HepG2 (cell line): ENCODE results near the gene KLKB1. TPM values are rescaled to one million over a fixed set of nuclear protein-coding genes. Genes with fewer than 3 reads are reported as not detected.

Experiments
- ATAC-seq: fragments of 200-7000 bp; cut with Tn5 transposase; 3 replicates; pipeline ENCODE4 v1.9.1; 2020; ENCODE audit warnings: mild to moderate bottlenecking, moderate library complexity
- BruUV-seq: library from RNA; stranded (reverse); fragments of 400-500 nt; replicated peaks from 2 replicates; lab custom pipeline; 2021; lab: Mats Ljungman, UMichigan
- CTCF ChIA-PET: fragments of 300-600 bp; formaldehyde crosslinking; extraction: SDS; loops from one replicate; lab custom pipeline; 2021; ENCODE audit warnings: low total read pairs, inconsistent platforms, low intra/inter-chr PET ratio; lab: Yijun Ruan, JAX
- POLR2A ChIA-PET: fragments of 350-600 bp; sonication (Branson Sonifier 250); formaldehyde crosslinking; loops from one replicate; lab custom pipeline; 2020; ENCODE audit warnings: antibody characterized with exemption, inconsistent platforms; lab: Yijun Ruan, JAX
- DNase-seq: peaks from one replicate; pipeline ENCODE4 v3.0.0-alpha.2; 2015; ENCODE audit warnings: low spot score
- FAIRE-seq: peaks from 3 replicates; lab custom pipeline; 2011; peaks lifted over from hg19 to GRCh38; lab: Jason Lieb, UNC
- H2AFZ ChIP-seq: one replicate; pipeline ENCODE4 v1.6.1; 2011; ENCODE audit warnings: low read length, inconsistent platforms
- H3K27ac ChIP-seq: fragments of 300-600 bp; 3 replicates; pipeline ENCODE4 v1.8.0; 2011; ENCODE audit warnings: mixed run types, mild to moderate bottlenecking, mixed read lengths, low read length, inconsistent platforms; ENCODE audit not compliant: insufficient read depth; ENCODE audit errors: extremely low read length
- H3K27me3 ChIP-seq, 2 experiments: fragments of 200-600 bp in 1 of 2; 2 replicates in 1 of 2; 3 replicates in 1 of 2; pipeline versions ENCODE4 v1.6.0 to v1.8.0; 2011; ENCODE audit warnings: low read length in 2 of 2, mild to moderate bottlenecking in 2 of 2, moderate library complexity in 2 of 2, inconsistent platforms in 1 of 2; ENCODE audit not compliant: insufficient read depth in 2 of 2, control insufficient read depth in 1 of 2
- H3K36me3 ChIP-seq, 2 experiments: fragments of 200-600 bp in 1 of 2; replicated peaks in 1 of 2; 2 replicates in 1 of 2; 3 replicates in 1 of 2; pipeline versions ENCODE4 v1.5.1 to v1.8.0; 2011; ENCODE audit warnings: low read length in 2 of 2, inconsistent platforms in 1 of 2; ENCODE audit not compliant: insufficient read depth in 2 of 2, control insufficient read depth in 1 of 2
- H3K4me1 ChIP-seq: 2 replicates; pipeline ENCODE4 v1.5.1; 2012; ENCODE audit warnings: low read length, inconsistent platforms; ENCODE audit not compliant: insufficient read depth
- H3K4me2 ChIP-seq: 2 replicates; pipeline ENCODE4 v1.6.0; 2011; ENCODE audit warnings: low read depth, low read length, inconsistent platforms
- H3K4me3 ChIP-seq, 3 experiments: fragments of 200-600 bp in 1 of 3; sonication (generic), shearing (Covaris generic) in 1 of 3; replicated peaks in 1 of 3; 2 replicates each; pipeline ENCODE4 v1.5.1; 2011 to 2016; ENCODE audit warnings: low read length in 3 of 3, inconsistent platforms in 2 of 3, low read depth in 2 of 3, mild to moderate bottlenecking in 2 of 3, control low read depth in 1 of 3, mixed read lengths in 1 of 3; ENCODE audit not compliant: insufficient read depth in 1 of 3
- H3K79me2 ChIP-seq: one replicate; pipeline ENCODE4 v1.6.1; 2011; ENCODE audit warnings: low read length, inconsistent platforms; ENCODE audit not compliant: insufficient read depth
- H3K9ac ChIP-seq: 2 replicates; pipeline ENCODE4 v1.6.0; 2011; ENCODE audit warnings: mild to moderate bottlenecking, low read depth, low read length, inconsistent platforms; ENCODE audit not compliant: insufficient read depth
- H3K9me3 ChIP-seq: 2 replicates; pipeline ENCODE4 v1.5.1; 2012; ENCODE audit warnings: mild to moderate bottlenecking, low read length
- H4K20me1 ChIP-seq: 2 replicates; pipeline ENCODE4 v1.6.0; 2011; ENCODE audit warnings: inconsistent platforms, mild to moderate bottlenecking, low read length, moderate library complexity; ENCODE audit not compliant: insufficient read depth
- KAT2B ChIP-seq: fragments of 150-350 bp; IDR thresholded peaks from 2 replicates; pipeline ENCODE4 v1.6.1; 2014; ENCODE audit warnings: low read depth, low read length, borderline replicate concordance
- KLF11 ChIP-seq: IDR thresholded peaks from 2 replicates; pipeline ENCODE4 v1.6.1; 2016; ENCODE audit warnings: missing compliant biosample characterization
- NFATC3 ChIP-seq: sonication (generic); formaldehyde crosslinking; IDR thresholded peaks from 2 replicates; pipeline ENCODE4 v1.5.1; 2020; ENCODE audit warnings: mild to moderate bottlenecking, missing genetic modification reagents
- SP4 ChIP-seq: sonication (generic); formaldehyde crosslinking; IDR thresholded peaks from 2 replicates; pipeline ENCODE4 v1.8.1; 2023; ENCODE audit warnings: mild to moderate bottlenecking, missing genetic modification reagents
- STAT5B ChIP-seq: sonication (generic); formaldehyde crosslinking; IDR thresholded peaks from 2 replicates; pipeline ENCODE4 v1.4.0; 2020; ENCODE audit warnings: missing genetic modification reagents
- ZNF350 ChIP-seq: sonication (generic); formaldehyde crosslinking; IDR thresholded peaks from 2 replicates; pipeline ENCODE4 v1.4.0; 2020; ENCODE audit warnings: mild to moderate bottlenecking, low read depth, missing genetic modification reagents, borderline replicate concordance
- ZNF605 ChIP-seq: sonication (generic); formaldehyde crosslinking; IDR thresholded peaks from 2 replicates; pipeline ENCODE4 v1.8.0; 2022; ENCODE audit warnings: mild to moderate bottlenecking, missing genetic modification reagents
- WGBS: methylation state at CpG from one replicate; pipeline ENCODE4 v1.1.6; 2017; ENCODE audit warnings: low lambda C conversion rate; 5-methylcytosine and 5-hydroxymethylcytosine counted together
- in situ Hi-C: cut with HindIII; loops from 2 replicates; pipeline ENCODE4 v1.10.0; 2017; ENCODE audit warnings: low pct_unique_long_range_greater_than_20kb; ENCODE audit not compliant: extremely low pct_ligation_motif_present
- intact Hi-C: fragments of 100-400 bp; cut with micrococcal nuclease; formaldehyde crosslinking; loops from one replicate; pipeline ENCODE4 v1.10.0; 2022; ENCODE audit not compliant: unreplicated experiment
- polyA plus RNA-seq, 8 experiments: library from polyadenylated mRNA; depleted of rRNA in 3 of 8; stranded (reverse) in 7 of 8; unstranded in 1 of 8; fragments of >200 nt; fragmentation: Illumina TruSeq in 4 of 8; extraction: Trizol in 4 of 8; gene quantifications; 2 replicates each; pipeline versions ENCODE4 v1.2.1 to v1.2.3, GENCODE V29; 2011 to 2016; ENCODE audit warnings: low read depth in 4 of 8, missing spikeins in 1 of 8, mixed read lengths in 1 of 8; ENCODE audit not compliant: insufficient read depth in 1 of 8
- total RNA-seq, 5 experiments: library from RNA; depleted of rRNA; stranded (reverse); fragments of >200 nt; fragmentation: Illumina TruSeq; extraction: Trizol; gene quantifications; 2 replicates each; pipeline ENCODE4 v1.2.3, GENCODE V29; 2016; ENCODE audit warnings: low read depth in 1 of 5
- TF ChIP-seq, protein P1 (sequence below): IDR thresholded peaks from 2 replicates; pipeline ENCODE4 v1.6.1; 2016; ENCODE audit warnings: control low read depth
- TF ChIP-seq, protein P2 (sequence below): sonication (generic); formaldehyde crosslinking; IDR thresholded peaks from 2 replicates; pipeline ENCODE4 v1.4.0; 2020; ENCODE audit warnings: missing genetic modification reagents, borderline replicate concordance
- TF ChIP-seq, protein P3 (sequence below): sonication (generic); formaldehyde crosslinking; IDR thresholded peaks from 2 replicates; pipeline ENCODE4 v1.4.0; 2020; ENCODE audit warnings: missing genetic modification reagents

Gene KLKB1
- total and polyA plus RNA-seq, 2 of the 13 experiments (the other 11 are each of a cell fraction or from before 2014, with no cell fraction given): 0.26 to 0.49 TPM

DNA sequence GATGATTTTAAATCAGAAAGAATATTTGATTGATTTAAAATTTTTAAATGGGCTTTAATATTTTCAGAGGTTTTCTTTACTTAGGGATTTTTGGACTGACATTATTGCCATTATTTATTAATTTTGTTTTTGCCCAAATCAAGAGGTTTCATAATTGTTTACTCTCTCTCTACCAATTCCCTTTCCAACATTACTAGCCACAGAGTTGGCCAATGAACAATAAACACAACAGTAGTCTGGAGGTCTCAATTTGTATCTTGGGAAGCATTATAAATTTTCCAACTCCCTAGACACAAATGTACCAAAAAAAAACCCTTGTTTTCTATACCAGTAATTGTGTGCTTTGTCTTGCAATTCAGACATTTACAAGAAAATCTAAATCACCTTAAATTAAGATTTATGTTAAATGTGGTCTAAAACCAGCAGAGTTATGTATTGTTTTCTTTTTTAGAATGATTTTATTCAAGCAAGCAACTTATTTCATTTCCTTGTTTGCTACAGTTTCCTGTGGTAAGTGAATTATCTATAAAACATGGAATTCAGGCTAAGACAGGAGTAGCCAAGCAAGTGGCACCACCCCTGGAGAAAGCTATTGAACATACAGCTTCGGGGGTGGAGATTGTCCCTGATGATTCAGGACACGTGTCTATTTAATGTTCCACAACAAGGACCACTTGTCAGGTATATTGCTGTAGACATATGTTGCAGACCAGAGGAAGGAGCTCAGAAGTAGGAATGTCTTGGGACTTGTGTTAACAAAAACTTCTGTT is 622 bp downstream of the KLKB1 start:
- Histone ChIP-seq H3K36me3 (no peaks in the 10 kb centered on the region), H3K27ac (no peak overlapping the region), H3K79me2 (no peaks in the 10 kb centered on the region), H3K27me3 (peaks cover 0 to 1% of the 10 kb centered on the region in 2 experiments; a peak in 1 of 5 replicates), H3K4me2 (peak overlapping the region; percentile 56), H2AFZ (no peak overlapping the region), H4K20me1 (no peaks in the 10 kb centered on the region), H3K9me3 (peaks cover 8% of the 10 kb centered on the region; the same call in 1 of the 2 replicates), H3K9ac (no peak overlapping the region), H3K4me1 (peaks cover 25% of the 10 kb centered on the region), H3K4me3 (peak overlapping the region in 1 of 3 experiments; percentile 2; a peak in 1 of 6 replicates)
- ChIA-PET POLR2A (interaction anchor here (0.7 to 1.2 kb wide), 3 partner anchors 32 to 38 kb away, joined by 3 to 4 read pairs (median 3); partner anchors contain the start of gene F11), CTCF (no interaction called here)
- TF ChIP-seq SP4 (CRISPR knock-in tag): no peak
- TF ChIP-seq, protein P1, sequence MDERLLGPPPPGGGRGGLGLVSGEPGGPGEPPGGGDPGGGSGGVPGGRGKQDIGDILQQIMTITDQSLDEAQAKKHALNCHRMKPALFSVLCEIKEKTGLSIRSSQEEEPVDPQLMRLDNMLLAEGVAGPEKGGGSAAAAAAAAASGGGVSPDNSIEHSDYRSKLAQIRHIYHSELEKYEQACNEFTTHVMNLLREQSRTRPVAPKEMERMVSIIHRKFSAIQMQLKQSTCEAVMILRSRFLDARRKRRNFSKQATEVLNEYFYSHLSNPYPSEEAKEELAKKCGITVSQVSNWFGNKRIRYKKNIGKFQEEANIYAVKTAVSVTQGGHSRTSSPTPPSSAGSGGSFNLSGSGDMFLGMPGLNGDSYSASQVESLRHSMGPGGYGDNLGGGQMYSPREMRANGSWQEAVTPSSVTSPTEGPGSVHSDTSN (CRISPR knock-in tag): no peak
- intact Hi-C loops: no loop called here
- in situ Hi-C loops: no loop called here
- peak; percentile 12 for FAIRE-seq
- BruUV-seq: no TSS peak
- no peak for DNase-seq
- no peak for ATAC-seq
- WGBS: 8% methylated on average over 2 of the region's 2 CpGs

DNA sequence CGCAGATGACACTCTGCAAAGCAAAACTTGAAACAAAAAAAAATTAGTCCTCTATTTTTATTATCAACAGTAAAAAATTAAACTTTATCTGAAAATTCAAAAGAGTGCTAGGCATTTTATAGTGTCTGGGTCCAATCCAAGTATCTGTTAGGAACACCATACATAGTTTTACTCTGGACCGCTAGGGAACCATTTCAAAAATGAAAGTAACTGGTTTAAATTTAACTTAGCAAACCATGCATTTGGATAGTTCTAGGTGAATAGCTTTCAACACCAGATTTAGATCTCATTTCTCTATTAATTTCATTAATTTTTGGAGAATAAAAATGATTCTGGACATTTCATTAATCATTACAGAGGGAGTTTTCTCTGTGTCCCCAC is 1.2 kb downstream of the KLKB1 start:
- H3K4me2 ChIP-seq: peak overlapping the region; percentile 56
- 27% methylated on average over 2 of the region's 2 CpGs for WGBS
- H3K36me3 ChIP-seq: no peaks in the 10 kb centered on the region
- intact Hi-C loops: no loop called here
- ChIA-PET POLR2A (interaction anchor here (0.7 to 1.2 kb wide), 2 partner anchors 32 to 37 kb away, joined by 3 read pairs; partner anchors contain the start of gene F11), CTCF (no interaction called here)
- H3K4me3 ChIP-seq: no peak overlapping the region; a peak in 1 of 6 replicates
- H2AFZ ChIP-seq: no peak overlapping the region
- FAIRE-seq: no peak
- H3K4me1 ChIP-seq: peaks cover 25% of the 10 kb centered on the region
- peaks cover 8% of the 10 kb centered on the region; the same call in 1 of the 2 replicates for H3K9me3 ChIP-seq
- no peak for ATAC-seq
- H3K79me2 ChIP-seq: no peaks in the 10 kb centered on the region
- no peaks in the 10 kb centered on the region for H4K20me1 ChIP-seq
- no peak for DNase-seq
- no peak overlapping the region for H3K27ac ChIP-seq
- peaks cover 0 to 1% of the 10 kb centered on the region in 2 experiments; a peak in 1 of 5 replicates for H3K27me3 ChIP-seq
- H3K9ac ChIP-seq: no peak overlapping the region
- in situ Hi-C loops: no loop called here
- BruUV-seq: no TSS peak
- TF ChIP-seq NFATC3 (CRISPR knock-in tag) (no peak), KAT2B (no peak), KLF11 (CRISPR knock-in tag) (no peak), ZNF605 (CRISPR knock-in tag) (no peak), ZNF350 (CRISPR knock-in tag) (no peak), STAT5B (no peak)
- TF ChIP-seq, protein P2, sequence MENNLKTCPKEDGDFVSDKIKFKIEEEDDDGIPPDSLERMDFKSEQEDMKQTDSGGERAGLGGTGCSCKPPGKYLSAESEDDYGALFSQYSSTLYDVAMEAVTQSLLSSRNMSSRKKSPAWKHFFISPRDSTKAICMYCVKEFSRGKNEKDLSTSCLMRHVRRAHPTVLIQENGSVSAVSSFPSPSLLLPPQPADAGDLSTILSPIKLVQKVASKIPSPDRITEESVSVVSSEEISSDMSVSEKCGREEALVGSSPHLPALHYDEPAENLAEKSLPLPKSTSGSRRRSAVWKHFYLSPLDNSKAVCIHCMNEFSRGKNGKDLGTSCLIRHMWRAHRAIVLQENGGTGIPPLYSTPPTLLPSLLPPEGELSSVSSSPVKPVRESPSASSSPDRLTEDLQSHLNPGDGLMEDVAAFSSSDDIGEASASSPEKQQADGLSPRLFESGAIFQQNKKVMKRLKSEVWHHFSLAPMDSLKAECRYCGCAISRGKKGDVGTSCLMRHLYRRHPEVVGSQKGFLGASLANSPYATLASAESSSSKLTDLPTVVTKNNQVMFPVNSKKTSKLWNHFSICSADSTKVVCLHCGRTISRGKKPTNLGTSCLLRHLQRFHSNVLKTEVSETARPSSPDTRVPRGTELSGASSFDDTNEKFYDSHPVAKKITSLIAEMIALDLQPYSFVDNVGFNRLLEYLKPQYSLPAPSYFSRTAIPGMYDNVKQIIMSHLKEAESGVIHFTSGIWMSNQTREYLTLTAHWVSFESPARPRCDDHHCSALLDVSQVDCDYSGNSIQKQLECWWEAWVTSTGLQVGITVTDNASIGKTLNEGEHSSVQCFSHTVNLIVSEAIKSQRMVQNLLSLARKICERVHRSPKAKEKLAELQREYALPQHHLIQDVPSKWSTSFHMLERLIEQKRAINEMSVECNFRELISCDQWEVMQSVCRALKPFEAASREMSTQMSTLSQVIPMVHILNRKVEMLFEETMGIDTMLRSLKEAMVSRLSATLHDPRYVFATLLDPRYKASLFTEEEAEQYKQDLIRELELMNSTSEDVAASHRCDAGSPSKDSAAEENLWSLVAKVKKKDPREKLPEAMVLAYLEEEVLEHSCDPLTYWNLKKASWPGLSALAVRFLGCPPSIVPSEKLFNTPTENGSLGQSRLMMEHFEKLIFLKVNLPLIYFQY: no peak
- TF ChIP-seq, protein P3, sequence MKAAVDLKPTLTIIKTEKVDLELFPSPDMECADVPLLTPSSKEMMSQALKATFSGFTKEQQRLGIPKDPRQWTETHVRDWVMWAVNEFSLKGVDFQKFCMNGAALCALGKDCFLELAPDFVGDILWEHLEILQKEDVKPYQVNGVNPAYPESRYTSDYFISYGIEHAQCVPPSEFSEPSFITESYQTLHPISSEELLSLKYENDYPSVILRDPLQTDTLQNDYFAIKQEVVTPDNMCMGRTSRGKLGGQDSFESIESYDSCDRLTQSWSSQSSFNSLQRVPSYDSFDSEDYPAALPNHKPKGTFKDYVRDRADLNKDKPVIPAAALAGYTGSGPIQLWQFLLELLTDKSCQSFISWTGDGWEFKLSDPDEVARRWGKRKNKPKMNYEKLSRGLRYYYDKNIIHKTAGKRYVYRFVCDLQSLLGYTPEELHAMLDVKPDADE: no peak
